ENCODE results near the gene MAP2K2. TPM values are rescaled to one million over a fixed set of nuclear protein-coding genes. Genes with fewer than 3 reads are reported as not detected.

The MAP2K2 gene
- total RNA-seq, 2 donors from 2014 or later = 211 to 260 TPM

GRCh38 chr19:4108767-4109625, 14.9 kb downstream of the MAP2K2 start:
- Histone ChIP-seq H3K9me3 (no peaks in the 10 kb centered on the region), H3K27me3 (no peaks in the 10 kb centered on the region), H3K4me1 (no peaks in the 10 kb centered on the region), H3K9ac (ENCODE audit: low read depth in 2 of 2, low read length in 2 of 2) (no peak overlapping the region), H3K36me3 (no peaks in the 10 kb centered on the region), H3K4me3 (no peak overlapping the region), H3K27ac (no peak overlapping the region)
- TF ChIP-seq CTCF (IDR thresholded peaks at IDR 0.05) = no peak
- intact Hi-C loops (cut with DNase I) = no loop called here
- DNase-seq = no peak

DNA sequence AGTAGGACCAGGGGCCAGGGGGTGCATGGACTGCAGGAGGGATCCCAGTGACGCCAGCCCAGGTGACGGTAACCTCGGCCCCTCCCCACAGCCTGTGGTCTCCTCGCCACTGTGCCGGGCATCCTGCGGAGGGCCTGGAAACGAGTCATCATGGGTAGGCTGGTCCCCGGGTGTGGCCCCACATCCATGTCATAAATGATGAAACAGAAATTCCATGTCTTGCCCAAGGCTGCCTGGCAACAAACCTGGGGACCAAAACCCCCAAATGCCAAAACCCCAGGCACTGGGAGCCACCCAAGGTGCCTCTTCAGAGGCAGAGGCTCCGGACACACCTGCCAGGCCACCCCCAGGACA, 20.9 kb downstream of the MAP2K2 start:
- intact Hi-C loops (cut with DNase I) = no loop called here
- no peak overlapping the region for H3K27ac ChIP-seq
- no peak overlapping the region for H3K4me3 ChIP-seq
- no peaks in the 10 kb centered on the region for H3K9me3 ChIP-seq
- H3K27me3 ChIP-seq = no peaks in the 10 kb centered on the region
- no peak for TF ChIP-seq CTCF (IDR thresholded peaks at IDR 0.05)
- DNase-seq = no peak
- no peaks in the 10 kb centered on the region for H3K4me1 ChIP-seq
- no peak overlapping the region for H3K9ac ChIP-seq (ENCODE audit: low read depth in 2 of 2, low read length in 2 of 2)
- peaks cover 11% of the 10 kb centered on the region for H3K36me3 ChIP-seq

GRCh38 chr19:4102339-4103079, 21.4 kb downstream of the MAP2K2 start:
- intact Hi-C loops (cut with DNase I) = no loop called here
- DNase-seq = no peak
- Histone ChIP-seq H3K9ac (ENCODE audit: low read depth in 2 of 2, low read length in 2 of 2) (no peak overlapping the region), H3K27ac (no peak overlapping the region), H3K4me1 (no peaks in the 10 kb centered on the region), H3K36me3 (peaks cover 11% of the 10 kb centered on the region), H3K27me3 (no peaks in the 10 kb centered on the region), H3K4me3 (no peak overlapping the region), H3K9me3 (no peaks in the 10 kb centered on the region)
- TF ChIP-seq CTCF (IDR thresholded peaks at IDR 0.05) = no peak

- no peak for TF ChIP-seq CTCF (IDR thresholded peaks at IDR 0.05)
- intact Hi-C loops (cut with DNase I) = no loop called here
- Histone ChIP-seq H3K4me1 (no peaks in the 10 kb centered on the region), H3K36me3 (peaks cover 11% of the 10 kb centered on the region), H3K27ac (no peak overlapping the region), H3K4me3 (no peak overlapping the region), H3K9ac (ENCODE audit: low read depth in 2 of 2, low read length in 2 of 2) (no peak overlapping the region), H3K27me3 (no peaks in the 10 kb centered on the region), H3K9me3 (no peaks in the 10 kb centered on the region)
- no peak for DNase-seq
These were observed 22.5 kb downstream of the MAP2K2 start for GRCh38 chr19:4101496-4101770.

DNA sequence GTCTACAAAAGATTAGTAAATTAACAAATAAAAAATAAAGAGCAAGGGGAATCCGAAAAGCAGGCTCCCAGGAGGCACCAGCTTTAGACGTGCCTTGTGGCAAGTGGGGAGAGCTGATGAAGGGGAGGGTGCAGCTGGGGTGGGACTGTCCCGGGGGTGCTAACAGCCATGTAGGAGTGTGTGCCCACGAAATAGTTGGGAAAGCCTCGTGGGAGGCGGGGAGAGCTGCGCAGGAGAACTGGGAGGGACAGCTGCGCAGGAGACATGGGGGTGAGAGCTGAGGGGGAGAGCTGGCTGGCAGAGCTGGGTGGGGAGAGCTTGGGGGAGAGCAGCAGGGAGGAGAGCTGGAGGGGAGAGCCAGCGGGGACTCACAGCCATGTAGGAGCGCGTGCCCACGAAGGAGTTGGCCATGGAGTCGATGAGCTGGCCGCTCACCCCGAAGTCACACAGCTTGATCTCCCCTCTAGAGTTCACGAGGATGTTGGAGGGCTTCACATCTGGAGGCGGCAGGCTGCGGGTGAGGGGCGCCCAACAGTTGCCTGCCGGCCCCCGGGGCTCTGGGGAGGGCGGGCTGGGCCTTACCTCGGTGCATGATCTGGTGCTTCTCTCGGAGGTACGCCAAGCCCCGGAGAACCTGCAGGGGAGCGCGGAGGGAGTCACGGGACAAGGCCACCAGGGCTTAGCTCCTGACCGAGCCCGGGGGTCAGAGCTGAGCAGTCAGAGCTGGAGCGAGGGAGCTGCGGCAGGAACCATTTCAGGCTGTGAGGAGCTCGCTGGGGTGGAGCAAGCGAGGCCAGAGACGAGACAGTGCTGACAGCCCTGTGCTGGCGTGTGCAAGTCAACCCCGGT, 23.1 kb downstream of the MAP2K2 start:
- no peak for DNase-seq
- Histone ChIP-seq H3K36me3 (peaks cover 11% of the 10 kb centered on the region), H3K27me3 (no peaks in the 10 kb centered on the region), H3K27ac (no peak overlapping the region), H3K9me3 (no peaks in the 10 kb centered on the region), H3K4me3 (no peak overlapping the region), H3K4me1 (no peaks in the 10 kb centered on the region), H3K9ac (ENCODE audit: low read depth in 2 of 2, low read length in 2 of 2) (no peak overlapping the region)
- intact Hi-C loops (cut with DNase I) = no loop called here
- no peak for TF ChIP-seq CTCF (IDR thresholded peaks at IDR 0.05)
